Fibroblast of pulmonary artery (primary cell): ENCODE results near the gene CYP27C1.

Source experiments
- DNase-seq: peaks from one replicate; pipeline ENCODE4 v3.0.0-alpha.2; 2010; ENCODE audit warnings: low read depth
- H3K4me3 ChIP-seq: replicated peaks from 2 replicates; pipeline ENCODE4 v1.5.1; 2011; ENCODE audit warnings: low read depth, mild to moderate bottlenecking, control low read depth, low read length, moderate library complexity
- TF ChIP-seq, protein P1 (sequence below): IDR thresholded peaks from 2 replicates; pipeline ENCODE4 v1.5.1; 2011; ENCODE audit warnings: mild to moderate bottlenecking, control low read depth, low read length, inconsistent platforms; ENCODE audit errors: missing control alignments

Gene CYP27C1

DNA sequence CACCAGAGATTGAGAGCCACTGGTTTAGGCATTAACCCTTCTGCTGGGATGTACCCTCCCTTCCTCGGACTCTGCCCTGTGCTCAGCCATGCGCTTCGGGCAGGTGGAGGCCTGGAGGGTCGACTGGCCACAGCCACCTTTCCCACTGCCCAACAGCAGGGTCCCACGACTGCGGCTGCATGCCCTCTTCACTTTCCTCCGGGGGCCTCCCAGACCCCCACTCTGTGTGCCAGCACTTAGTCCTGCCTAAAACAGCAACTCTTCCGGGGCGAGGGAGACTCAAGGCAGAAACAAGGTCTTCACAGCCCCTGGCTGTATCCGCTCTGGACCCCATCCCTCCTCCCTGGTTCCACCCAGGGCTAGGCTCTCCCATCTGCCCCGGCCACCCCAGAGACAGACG, 81.8 kb downstream of the CYP27C1 start:
- TF ChIP-seq, protein P1, sequence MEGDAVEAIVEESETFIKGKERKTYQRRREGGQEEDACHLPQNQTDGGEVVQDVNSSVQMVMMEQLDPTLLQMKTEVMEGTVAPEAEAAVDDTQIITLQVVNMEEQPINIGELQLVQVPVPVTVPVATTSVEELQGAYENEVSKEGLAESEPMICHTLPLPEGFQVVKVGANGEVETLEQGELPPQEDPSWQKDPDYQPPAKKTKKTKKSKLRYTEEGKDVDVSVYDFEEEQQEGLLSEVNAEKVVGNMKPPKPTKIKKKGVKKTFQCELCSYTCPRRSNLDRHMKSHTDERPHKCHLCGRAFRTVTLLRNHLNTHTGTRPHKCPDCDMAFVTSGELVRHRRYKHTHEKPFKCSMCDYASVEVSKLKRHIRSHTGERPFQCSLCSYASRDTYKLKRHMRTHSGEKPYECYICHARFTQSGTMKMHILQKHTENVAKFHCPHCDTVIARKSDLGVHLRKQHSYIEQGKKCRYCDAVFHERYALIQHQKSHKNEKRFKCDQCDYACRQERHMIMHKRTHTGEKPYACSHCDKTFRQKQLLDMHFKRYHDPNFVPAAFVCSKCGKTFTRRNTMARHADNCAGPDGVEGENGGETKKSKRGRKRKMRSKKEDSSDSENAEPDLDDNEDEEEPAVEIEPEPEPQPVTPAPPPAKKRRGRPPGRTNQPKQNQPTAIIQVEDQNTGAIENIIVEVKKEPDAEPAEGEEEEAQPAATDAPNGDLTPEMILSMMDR, result no peak
- H3K4me3 ChIP-seq, result no peak overlapping the region
- no peak for DNase-seq

DNA sequence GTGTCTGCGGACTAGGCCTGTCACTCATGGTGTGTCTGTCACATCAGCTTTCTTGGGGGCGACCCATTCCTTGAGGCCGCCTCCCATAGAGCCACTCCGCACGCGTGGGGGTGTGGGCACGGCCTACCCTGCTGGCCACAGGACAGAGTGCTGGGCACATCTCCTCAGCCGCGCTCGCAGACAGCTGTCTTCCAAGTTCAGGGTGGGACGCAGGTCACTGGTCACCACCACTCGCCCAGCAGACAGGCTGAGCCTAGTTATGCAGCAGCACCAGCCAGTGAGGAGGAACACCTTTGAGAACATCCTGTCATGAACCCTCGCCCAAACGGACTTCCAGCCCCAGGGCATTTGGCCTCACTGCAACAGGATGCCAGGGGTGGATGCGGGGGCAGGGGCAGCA, 82.4 kb downstream of the CYP27C1 start:
- H3K4me3 ChIP-seq, result no peak overlapping the region
- TF ChIP-seq, protein P1, result no peak
- DNase-seq, result no peak

- no peak for DNase-seq
- H3K4me3 ChIP-seq, result no peak overlapping the region
- TF ChIP-seq, protein P1, result no peak
Measured at GRCh38 chr2:127137225-127137624, 82.9 kb downstream of the CYP27C1 start.

- TF ChIP-seq, protein P1, result no peak
- DNase-seq, result no peak
- no peak overlapping the region for H3K4me3 ChIP-seq
Measured at GRCh38 chr2:127134833-127135830, 85.0 kb downstream of the CYP27C1 start.

- no peak overlapping the region for H3K4me3 ChIP-seq
- TF ChIP-seq, protein P1, result no peak
- DNase-seq, result no peak
Measured at GRCh38 chr2:127134235-127134634, 85.9 kb downstream of the CYP27C1 start.
